ENCODE results near the gene SHB.
A peak's percentile ranks its signal among the peaks of the same experiment; 100 is the strongest.

SHB gene

DNA sequence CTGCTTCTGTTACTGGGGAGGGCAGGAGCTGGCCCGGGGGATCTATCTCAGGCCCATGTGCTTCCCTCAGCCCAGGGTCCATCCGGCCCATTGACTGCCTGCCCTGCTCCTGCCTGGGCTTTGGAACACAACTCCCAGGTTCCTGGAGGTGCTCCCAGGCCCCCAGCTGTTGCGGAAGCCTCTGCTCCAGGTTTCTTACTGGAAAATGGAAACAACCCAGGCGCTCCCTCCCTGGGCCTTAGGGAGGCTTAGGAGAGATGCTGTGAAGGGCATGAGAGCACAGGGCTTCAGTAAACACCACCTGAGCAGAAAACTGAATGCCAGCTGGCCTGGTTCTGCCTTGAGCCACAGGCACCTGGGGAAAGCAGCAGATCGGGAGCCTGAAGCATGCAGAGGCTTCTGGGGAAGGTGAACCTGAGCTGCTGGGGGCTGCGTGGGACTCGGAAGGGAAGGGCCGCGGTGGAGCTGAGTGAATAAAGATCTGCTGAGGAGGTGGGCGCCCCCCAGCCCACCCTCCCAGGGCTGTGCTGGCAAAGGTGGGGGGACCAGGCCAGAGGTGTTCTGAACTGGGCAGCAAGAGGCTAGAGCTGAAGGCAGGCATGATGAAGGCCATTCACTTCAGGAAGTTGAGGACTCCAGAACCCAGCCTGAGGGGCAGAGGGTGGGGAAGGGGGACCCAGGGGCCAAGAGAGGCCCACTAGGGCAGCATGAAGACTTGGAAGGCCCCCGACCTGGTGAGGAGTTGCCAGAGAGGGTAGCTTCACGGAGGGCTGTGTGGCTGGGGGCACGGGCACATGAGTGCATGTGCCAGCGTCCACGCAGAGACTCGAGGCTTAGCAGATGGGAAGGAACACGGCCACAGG lies 64.8 kb downstream of the SHB start:
- no peak for DNase-seq

GRCh38 chr9:38003230-38003629 lies 65.8 kb downstream of the SHB start:
- DNase-seq: no peak

DNA sequence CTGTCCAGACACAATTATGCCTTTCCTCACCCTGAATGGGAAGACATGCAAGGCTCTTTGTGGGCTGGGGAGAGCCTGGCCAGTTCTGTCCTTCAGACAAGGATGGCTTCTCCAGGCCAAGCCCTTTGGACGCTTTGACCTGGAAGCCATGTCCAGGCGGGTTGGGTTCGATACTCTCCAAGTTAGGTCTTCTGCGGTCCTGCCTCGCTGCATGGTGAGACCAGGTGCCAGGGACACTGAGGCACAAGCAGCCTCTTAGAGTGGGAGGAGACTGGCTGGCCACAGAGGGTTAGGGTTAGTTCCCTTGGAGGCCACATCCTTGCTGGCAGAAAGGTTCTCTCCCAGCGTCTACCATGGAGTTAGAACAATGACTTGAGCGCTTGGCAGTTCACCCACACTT lies 67.6 kb downstream of the SHB start:
- DNase-seq: no peak

DNA sequence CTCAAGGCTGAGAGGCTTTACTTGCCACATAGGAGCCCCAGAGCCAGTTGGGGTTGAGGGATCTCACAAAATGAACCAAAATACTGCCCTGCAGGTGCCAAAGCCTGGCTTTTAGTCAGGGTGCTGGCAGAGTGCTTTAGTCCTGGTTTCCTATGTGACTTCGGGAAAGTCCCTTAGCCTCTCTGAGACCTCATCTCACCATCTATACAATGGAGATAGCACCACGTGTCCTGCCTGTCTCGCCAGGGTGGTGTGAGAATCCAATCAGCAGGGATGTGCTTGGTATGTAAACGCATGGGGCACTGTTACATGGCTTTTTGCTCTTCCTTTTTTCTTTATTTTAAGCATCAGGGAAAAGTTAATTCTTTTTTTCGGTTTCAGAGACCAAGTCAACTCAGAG lies 68.3 kb downstream of the SHB start:
- DNase-seq: no peak

- DNase-seq: no peak
Measured at GRCh38 chr9:38000332-38000731, 68.7 kb downstream of the SHB start.

DNA sequence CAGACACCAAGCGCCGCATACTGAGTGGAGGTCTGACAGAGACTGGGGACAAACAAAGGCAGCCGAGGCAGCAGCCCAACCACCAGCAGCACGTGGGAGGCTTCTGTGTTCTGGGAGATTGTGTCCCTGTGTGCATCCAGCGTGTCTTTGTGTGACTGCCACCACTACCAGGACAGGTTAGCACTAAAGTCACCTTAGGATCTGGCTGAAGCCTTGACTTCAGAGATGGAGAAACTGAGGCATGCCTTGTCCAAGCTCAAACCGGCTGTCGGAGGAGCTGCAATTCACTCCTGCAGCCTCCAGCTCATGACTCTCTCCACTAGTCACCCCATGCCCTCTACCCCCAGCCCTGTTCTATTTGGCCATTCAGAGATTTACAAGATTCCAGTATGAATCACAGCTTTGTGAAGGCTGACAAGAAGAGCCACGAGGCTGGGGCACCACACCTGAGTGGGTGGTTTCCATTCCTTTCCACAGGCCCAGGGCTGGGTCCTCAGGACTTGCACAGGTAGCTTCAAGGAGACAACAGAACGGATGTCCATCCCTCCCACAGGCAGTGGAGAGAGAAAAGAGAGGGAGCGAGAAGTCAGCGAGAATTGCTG lies 69.3 kb downstream of the SHB start:
- no peak for DNase-seq

GRCh38 chr9:37998881-37999587 lies 70.0 kb downstream of the SHB start:
- no peak for DNase-seq

GRCh38 chr9:37997636-37998374 lies 71.2 kb downstream of the SHB start:
- no peak for DNase-seq

DNA sequence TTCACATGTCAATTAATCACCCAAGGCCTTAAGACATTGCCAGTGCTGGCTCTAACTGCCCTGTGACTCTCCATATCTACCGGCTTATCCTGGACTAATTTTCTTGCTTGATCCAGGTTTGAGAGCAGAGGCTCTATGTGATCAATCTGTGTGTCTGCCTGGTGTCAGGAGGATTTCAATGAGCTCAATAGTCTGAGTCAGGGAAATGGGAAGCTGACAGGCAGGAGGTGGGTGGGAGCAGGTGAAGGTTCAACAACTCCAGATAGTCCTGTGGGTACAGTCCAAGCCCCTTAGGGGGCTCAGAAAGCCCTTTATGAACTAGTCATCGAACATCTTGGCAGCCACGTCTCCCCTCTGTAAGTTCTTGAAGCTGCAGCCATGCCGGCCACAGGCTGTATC lies 72.2 kb downstream of the SHB start:
- no peak for DNase-seq

- no peak for DNase-seq
Measured at GRCh38 chr9:37995961-37996818, 72.8 kb downstream of the SHB start.

DNA sequence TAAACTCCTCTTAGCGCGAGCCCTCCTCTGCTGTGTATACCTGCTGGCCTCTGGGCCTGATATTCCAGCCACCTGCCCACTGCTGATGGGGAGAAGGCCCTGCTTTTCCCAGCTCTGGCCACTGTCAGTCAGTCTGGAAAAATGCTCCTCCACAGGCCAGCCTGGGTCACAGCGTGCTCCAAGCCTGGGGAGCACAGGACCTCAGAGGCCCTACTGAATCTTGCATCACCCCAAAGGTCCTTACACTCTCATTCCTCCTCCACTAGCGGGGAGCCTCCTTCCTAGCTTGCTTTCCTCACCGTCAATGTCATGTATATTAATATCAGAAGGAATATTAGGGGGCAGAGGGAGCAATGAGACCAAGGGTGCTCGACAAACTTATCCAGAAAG lies 73.7 kb downstream of the SHB start:
- DNase-seq: no peak

DNA sequence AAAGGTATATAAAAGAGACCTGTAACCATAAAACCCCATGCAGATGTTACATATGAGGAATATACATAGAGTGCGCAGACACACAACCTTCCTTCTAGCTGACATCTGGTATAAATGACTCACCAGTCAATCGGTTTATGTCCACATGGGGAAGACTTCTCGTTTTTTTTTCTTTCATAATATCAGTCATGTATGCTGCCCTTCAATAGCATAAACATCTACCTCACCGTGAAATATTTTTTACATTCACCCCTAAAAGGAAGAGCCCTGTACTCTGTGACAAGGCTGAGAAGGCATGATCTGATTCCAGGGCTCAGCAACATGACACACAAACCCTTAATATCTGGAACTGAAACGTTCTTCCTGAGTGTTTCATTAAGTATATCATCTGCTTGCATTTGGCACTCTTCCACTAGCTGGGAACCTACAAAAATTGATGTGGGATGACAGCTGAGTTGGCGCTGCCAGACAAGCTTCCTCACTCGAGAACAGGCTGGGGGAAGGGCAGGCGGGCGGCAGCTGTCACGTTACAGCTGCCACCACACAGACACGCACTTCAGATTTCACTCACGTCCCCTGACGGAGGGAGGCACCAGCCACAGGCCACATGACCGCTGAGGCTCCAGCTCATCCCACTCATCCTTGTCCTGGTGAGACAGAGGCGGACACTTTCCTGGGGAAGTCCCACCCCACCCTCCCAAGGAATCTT lies 74.2 kb downstream of the SHB start:
- peak; percentile 45 for DNase-seq

DNA sequence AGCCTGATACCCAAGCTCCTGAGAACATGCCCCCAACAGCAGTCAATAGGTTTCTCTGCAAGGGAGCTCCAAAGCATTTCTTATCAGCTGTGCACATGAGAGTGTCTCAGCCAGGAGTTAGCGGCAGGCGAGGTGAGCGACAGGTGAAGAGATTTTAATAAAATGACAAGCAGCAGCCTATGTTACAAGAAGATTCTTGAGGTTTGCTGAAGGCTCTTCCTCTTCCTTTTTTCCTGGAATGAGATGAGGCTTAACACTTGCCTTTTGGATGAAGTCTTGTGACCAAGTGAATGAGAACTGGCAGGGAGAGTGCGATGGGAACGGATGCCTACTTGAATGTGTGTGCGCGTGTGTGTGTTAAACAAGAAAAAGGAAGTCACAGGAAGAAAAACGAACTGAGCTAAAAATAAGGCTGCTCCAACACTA lies 76.1 kb downstream of the SHB start:
- DNase-seq: no peak

DNA sequence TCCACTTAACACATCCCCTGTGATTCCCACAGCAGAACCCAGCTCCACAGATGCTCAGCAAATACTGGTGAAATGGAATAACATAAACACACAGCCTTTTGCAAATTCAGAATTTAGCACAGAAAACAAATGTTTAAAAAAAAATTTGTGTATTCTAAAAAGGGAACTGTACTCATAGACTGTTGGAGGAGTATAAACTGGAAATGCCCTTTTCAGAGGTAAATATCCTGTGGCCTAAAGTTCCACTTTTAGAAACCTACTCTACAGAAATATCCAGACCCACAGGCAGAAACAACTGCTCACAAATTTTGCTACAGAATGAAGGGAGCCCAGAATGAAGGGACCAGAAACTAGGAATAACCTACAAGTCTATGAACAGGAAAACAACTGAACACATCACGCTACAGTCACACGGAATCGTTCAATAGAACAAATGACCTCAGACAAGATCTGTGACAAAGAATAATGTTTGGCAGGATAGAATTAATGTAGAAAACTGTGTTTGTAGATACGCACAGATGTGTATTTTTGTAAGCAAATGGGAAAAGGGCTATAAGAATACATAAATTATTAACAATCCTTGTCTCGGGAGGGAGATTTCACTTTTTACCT lies 78.5 kb downstream of the SHB start:
- DNase-seq: no peak

DNA sequence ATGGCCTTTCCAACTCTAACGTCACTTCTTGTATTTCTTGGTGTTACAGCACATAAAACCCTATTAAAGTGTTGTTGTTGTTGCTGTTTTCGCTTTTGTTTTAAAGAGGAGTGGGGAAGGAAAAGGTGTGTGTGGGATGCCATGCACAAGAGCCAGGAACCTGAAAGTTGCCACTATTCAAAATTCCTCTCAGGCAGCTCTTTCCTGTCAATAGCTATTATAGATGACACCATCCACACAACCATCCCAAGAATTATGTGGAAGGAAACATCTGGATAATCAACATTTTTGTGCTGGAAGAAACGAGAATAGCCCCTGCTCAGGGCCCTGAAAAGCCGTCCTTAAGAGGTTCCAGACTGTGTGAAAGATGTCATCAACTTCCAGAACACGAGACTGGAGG lies 79.3 kb downstream of the SHB start:
- no peak for DNase-seq

GRCh38 chr9:37988602-37989001 lies 80.4 kb downstream of the SHB start:
- DNase-seq: no peak

- no peak for DNase-seq
Measured at GRCh38 chr9:37988041-37988440, 81.0 kb downstream of the SHB start.

DNA sequence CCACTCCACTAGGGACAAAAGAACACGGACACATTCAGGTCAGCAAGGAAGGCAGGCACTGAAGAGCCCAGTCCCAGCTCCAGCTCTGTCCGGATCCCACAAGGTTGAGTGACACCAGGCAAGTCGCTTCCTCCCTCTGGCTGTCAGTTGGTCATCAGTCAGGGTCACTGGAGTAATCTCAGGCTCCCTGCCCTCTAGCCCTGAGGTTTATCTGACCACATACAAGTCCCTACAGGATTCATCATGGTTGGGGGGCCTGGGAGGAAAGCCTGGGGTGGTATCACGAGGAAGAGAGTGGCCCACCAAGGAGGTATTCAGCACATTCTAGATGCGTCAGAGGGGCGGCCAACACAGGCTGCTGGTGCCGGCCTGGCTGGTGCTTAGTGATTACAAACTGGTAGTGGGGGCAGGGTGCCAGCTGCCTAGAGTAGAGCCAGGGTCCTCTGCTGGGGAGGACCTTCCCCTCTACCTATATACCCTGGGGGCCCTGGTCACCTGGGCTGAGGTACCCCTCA lies 81.5 kb downstream of the SHB start:
- no peak for DNase-seq

DNA sequence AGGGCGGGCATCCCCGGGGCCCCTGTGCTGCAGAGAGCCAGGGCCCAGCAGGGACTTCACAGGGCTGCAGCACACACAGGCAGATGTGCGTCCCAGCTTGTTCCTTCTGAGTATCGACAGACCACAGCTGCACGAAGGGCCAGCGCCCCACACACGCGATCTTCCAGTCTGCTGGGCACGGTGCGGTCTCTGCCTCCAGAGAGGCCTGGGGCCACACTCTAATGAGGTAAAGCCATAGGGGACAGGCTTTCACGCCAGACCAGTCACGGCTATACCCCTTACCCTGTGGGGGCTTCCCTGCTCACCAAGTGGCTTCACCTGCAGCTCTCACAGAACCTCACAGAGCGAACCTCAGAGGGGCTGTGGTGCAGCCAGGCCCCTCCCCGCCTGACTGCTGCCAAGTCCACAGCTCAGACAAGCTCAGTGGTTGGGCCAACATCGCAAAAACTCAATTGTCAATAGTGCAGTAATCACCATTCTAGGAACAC lies 82.2 kb downstream of the SHB start:
- no peak for DNase-seq

GRCh38 chr9:37986001-37986400 lies 83.0 kb downstream of the SHB start:
- DNase-seq: no peak

Measured in activated CD4-positive, CD25-positive, alpha-beta regulatory T cell treated with anti-CD3 and anti-CD28 coated beads, Interleukin-2, amount 50 U/mL, for 72 hours (primary cell).